ENCODE measurements around the gene ZNF598. TPM values are rescaled to one million over a fixed set of nuclear protein-coding genes. Genes with fewer than 3 reads are reported as not detected.

The ZNF598 gene
- total RNA-seq, 1 experiment from 2014 or later = 50.4 TPM

GRCh38 chr16:1991135-1991551 lies 18.5 kb downstream of the ZNF598 start:
- Mint-ChIP-seq H3K36me3 (ENCODE audit: insufficient read depth, unreplicated experiment) (peaks cover 10% of the 10 kb centered on the region), H3K4me3 (ENCODE audit: unreplicated experiment) (no peak overlapping the region), H3K27ac (ENCODE audit: unreplicated experiment) (no peak overlapping the region), H3K9me3 (ENCODE audit: unreplicated experiment) (no peaks in the 10 kb centered on the region), H3K27me3 (ENCODE audit: insufficient read depth, unreplicated experiment) (no peaks in the 10 kb centered on the region), H3K4me1 (ENCODE audit: low read depth, unreplicated experiment) (peaks cover 7% of the 10 kb centered on the region)
- CTCF ChIA-PET = interaction anchor here (0.5 kb wide), 1 partner anchor 32 kb away, joined by 3 read pairs; no protein-coding TSS in a partner anchor
- DNase-seq = no peak
- TF ChIP-seq CTCF (IDR thresholded peaks at IDR 0.05; ENCODE audit: insufficient read depth in 1 of 2, low read depth in 1 of 2, low read length in 1 of 2, severe bottlenecking in 1 of 2, unreplicated experiment in 1 of 2) = no peak
- no peaks in the 10 kb centered on the region for H3K27me3 ChIP-seq (replicated peaks; ENCODE audit: control insufficient read depth, insufficient read depth, low read length)
- H3K9me3 ChIP-seq = no peaks in the 10 kb centered on the region
- POLR2A ChIA-PET = no interaction called here
- BruUV-seq (replicated peaks) = no TSS peak
- intact Hi-C loops (cut with micrococcal nuclease; ENCODE audit: unreplicated experiment) = no loop called here
- H3K36me3 ChIP-seq (ENCODE audit: control insufficient read depth, insufficient read depth, low read length) = peaks cover 3% of the 10 kb centered on the region; the same call in 1 of the 2 replicates
- H3K4me1 ChIP-seq = peaks cover 8% of the 10 kb centered on the region; the same call in 1 of the 2 replicates
- no peak overlapping the region for H3K4me3 ChIP-seq (ENCODE audit: low read depth, low read length)

- Mint-ChIP-seq H3K9me3 (ENCODE audit: unreplicated experiment) (no peaks in the 10 kb centered on the region), H3K4me1 (ENCODE audit: low read depth, unreplicated experiment) (peaks cover 7% of the 10 kb centered on the region), H3K36me3 (ENCODE audit: insufficient read depth, unreplicated experiment) (peaks cover 4% of the 10 kb centered on the region), H3K4me3 (ENCODE audit: unreplicated experiment) (peak overlapping the region; percentile 70), H3K27me3 (ENCODE audit: insufficient read depth, unreplicated experiment) (no peaks in the 10 kb centered on the region), H3K27ac (ENCODE audit: unreplicated experiment) (no peak overlapping the region)
- peak; percentile 61 to 71 for DNase-seq
- H3K4me3 ChIP-seq (ENCODE audit: low read depth, low read length) = peak overlapping the region; percentile 51
- POLR2A ChIA-PET = no interaction called here
- intact Hi-C loops (cut with micrococcal nuclease; ENCODE audit: unreplicated experiment) = no loop called here
- CTCF ChIA-PET = no interaction called here
- H3K4me1 ChIP-seq = peaks cover 9% of the 10 kb centered on the region
- no peaks in the 10 kb centered on the region for H3K9me3 ChIP-seq
- TF ChIP-seq CTCF (IDR thresholded peaks at IDR 0.05; ENCODE audit: insufficient read depth in 1 of 2, low read depth in 1 of 2, low read length in 1 of 2, severe bottlenecking in 1 of 2, unreplicated experiment in 1 of 2) = no peak
- BruUV-seq (replicated peaks) = no TSS peak
- H3K27me3 ChIP-seq (replicated peaks; ENCODE audit: control insufficient read depth, insufficient read depth, low read length) = no peaks in the 10 kb centered on the region
- H3K36me3 ChIP-seq (ENCODE audit: control insufficient read depth, insufficient read depth, low read length) = peaks cover 5% of the 10 kb centered on the region; the same call in 1 of the 2 replicates
Measured at GRCh38 chr16:1990351-1991134, 19.1 kb downstream of the ZNF598 start.

GRCh38 chr16:1990101-1990350 lies 19.6 kb downstream of the ZNF598 start:
- Histone ChIP-seq H3K4me3 (ENCODE audit: low read depth, low read length) (peak overlapping the region; percentile 51), H3K9me3 (no peaks in the 10 kb centered on the region), H3K27me3 (replicated peaks; ENCODE audit: control insufficient read depth, insufficient read depth, low read length) (no peaks in the 10 kb centered on the region), H3K36me3 (ENCODE audit: control insufficient read depth, insufficient read depth, low read length) (peaks cover 5% of the 10 kb centered on the region; the same call in 1 of the 2 replicates), H3K4me1 (peaks cover 15% of the 10 kb centered on the region)
- peaks cover 7% of the 10 kb centered on the region for H3K4me1 Mint-ChIP-seq (ENCODE audit: low read depth, unreplicated experiment)
- no TSS peak for BruUV-seq (replicated peaks)
- ChIA-PET CTCF (interaction anchor here (0.7 kb wide), 1 partner anchor 25 kb away, joined by 3 read pairs; the partner anchor contains the start of gene RPS2), POLR2A (no interaction called here)
- H3K36me3 Mint-ChIP-seq (ENCODE audit: insufficient read depth, unreplicated experiment) = peaks cover 2% of the 10 kb centered on the region
- H3K27me3 Mint-ChIP-seq (ENCODE audit: insufficient read depth, unreplicated experiment) = no peaks in the 10 kb centered on the region
- DNase-seq = no peak
- no peaks in the 10 kb centered on the region for H3K9me3 Mint-ChIP-seq (ENCODE audit: unreplicated experiment)
- TF ChIP-seq CTCF (IDR thresholded peaks at IDR 0.05; ENCODE audit: insufficient read depth in 1 of 2, low read depth in 1 of 2, low read length in 1 of 2, severe bottlenecking in 1 of 2, unreplicated experiment in 1 of 2) = no peak
- peak overlapping the region; percentile 70 for H3K4me3 Mint-ChIP-seq (ENCODE audit: unreplicated experiment)
- H3K27ac Mint-ChIP-seq (ENCODE audit: unreplicated experiment) = no peak overlapping the region
- intact Hi-C loops (cut with micrococcal nuclease; ENCODE audit: unreplicated experiment) = no loop called here
